Testis (tissue), 2 donors: ENCODE data around the gene DAND5.

Experiments
- CTCF ChIP-seq, 3 experiments: fragments of 450-650 bp in 2 of 3; fragments of 200-600 bp in 1 of 3; sonication (generic) in 1 of 3; IDR thresholded peaks; one replicate each; pipeline ENCODE4 v1.5.1; 2016 to 2019; ENCODE audit warnings: antibody characterized with exemption in 3 of 3, mild to moderate bottlenecking in 2 of 3, moderate library complexity in 1 of 3
- POLR2A ChIP-seq: fragments of 450-650 bp; IDR thresholded peaks from one replicate; pipeline ENCODE4 v1.6.1; 2017; ENCODE audit warnings: antibody characterized with exemption, mild to moderate bottlenecking, moderate library complexity

- no peak for TF ChIP-seq CTCF (IDR thresholded peaks at IDR 0.05)
- peak; percentile 21 for TF ChIP-seq POLR2A
Measured at GRCh38 chr19:12956446-12957388, 12.7 kb upstream of the DAND5 start, which contains the start of gene GADD45GIP1.
